ENCODE measurements around the gene RBFOX1. TPM values are rescaled to one million over a fixed set of nuclear protein-coding genes. Genes with fewer than 3 reads are reported as not detected.

RBFOX1 gene
- total RNA-seq, 4 donors from 2014 or later: not detected

DNA sequence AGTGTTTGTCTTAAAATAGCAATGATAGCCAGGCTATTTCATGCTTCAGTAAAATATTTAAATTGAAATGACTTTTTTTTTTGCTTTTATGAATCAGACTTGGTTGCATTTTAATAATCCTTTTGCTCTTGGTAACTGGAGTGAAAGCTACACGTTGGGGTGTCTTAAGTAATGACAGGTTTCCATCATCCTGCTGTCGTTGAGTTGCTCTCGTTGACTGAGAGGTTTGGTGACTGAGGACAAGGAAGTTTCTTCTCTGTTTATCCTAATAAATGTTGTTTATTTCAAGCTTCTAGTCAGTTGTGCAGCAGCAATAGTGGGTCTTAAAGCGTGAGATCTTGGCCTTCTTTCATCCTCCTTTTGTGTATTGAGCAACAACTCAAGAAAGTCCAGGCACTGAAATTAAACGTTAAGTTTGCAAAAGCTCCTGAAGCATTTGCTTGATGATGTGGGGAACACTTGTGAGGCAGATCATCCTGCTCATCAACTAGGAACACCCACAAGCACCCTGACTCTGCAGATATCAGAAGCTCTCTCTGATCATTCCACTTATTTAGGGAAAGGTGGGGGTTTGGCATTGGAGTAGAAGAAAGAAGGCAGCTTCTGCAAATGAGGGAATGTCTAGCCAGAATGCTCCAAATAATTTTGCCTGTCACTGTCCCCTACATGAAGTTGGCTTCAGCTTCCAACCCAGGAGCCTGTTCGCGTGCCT lies 179.1 kb downstream of the RBFOX1 start:
- Histone ChIP-seq H3K27ac (replicated peaks in 1 of 4) (no peak overlapping the region), H3K9me3 (no peaks in the 10 kb centered on the region), H3K4me1 (no peaks in the 10 kb centered on the region), H3K4me3 (no peak overlapping the region), H3K27me3 (peaks cover 0 to 5% (median 0%) of the 10 kb centered on the region in 4 donors), H3K36me3 (no peaks in the 10 kb centered on the region)
- intact Hi-C loops (cut with DNase I): no loop called here
- WGBS: 76% methylated on average over 7 of the region's 7 CpGs
- no peak for TF ChIP-seq POLR2AphosphoS5 (IDR thresholded peaks at IDR 0.05)
- TF ChIP-seq POLR2A (IDR thresholded peaks at IDR 0.05; ENCODE audit: low read depth): no peak
- DNase-seq (ENCODE audit: extremely low spot score): no peak

- no peak overlapping the region for H3K27ac ChIP-seq (replicated peaks in 1 of 4)
- intact Hi-C loops (cut with DNase I): no loop called here
- no peaks in the 10 kb centered on the region for H3K36me3 ChIP-seq
- 63% methylated on average over 3 of the region's 3 CpGs for WGBS
- no peaks in the 10 kb centered on the region for H3K9me3 ChIP-seq
- TF ChIP-seq, protein P1, sequence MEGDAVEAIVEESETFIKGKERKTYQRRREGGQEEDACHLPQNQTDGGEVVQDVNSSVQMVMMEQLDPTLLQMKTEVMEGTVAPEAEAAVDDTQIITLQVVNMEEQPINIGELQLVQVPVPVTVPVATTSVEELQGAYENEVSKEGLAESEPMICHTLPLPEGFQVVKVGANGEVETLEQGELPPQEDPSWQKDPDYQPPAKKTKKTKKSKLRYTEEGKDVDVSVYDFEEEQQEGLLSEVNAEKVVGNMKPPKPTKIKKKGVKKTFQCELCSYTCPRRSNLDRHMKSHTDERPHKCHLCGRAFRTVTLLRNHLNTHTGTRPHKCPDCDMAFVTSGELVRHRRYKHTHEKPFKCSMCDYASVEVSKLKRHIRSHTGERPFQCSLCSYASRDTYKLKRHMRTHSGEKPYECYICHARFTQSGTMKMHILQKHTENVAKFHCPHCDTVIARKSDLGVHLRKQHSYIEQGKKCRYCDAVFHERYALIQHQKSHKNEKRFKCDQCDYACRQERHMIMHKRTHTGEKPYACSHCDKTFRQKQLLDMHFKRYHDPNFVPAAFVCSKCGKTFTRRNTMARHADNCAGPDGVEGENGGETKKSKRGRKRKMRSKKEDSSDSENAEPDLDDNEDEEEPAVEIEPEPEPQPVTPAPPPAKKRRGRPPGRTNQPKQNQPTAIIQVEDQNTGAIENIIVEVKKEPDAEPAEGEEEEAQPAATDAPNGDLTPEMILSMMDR (IDR thresholded peaks at IDR 0.05): no peak
- TF ChIP-seq POLR2A (IDR thresholded peaks at IDR 0.05; ENCODE audit: low read depth): no peak
- TF ChIP-seq POLR2AphosphoS5 (IDR thresholded peaks at IDR 0.05): no peak
- TF ChIP-seq EP300 (IDR thresholded peaks at IDR 0.05): no peak
- H3K4me1 ChIP-seq: no peaks in the 10 kb centered on the region
- H3K27me3 ChIP-seq: peaks cover 0 to 5% (median 0%) of the 10 kb centered on the region in 4 donors
- no peak overlapping the region for H3K4me3 ChIP-seq
- no peak for DNase-seq (ENCODE audit: extremely low spot score)
Observed at GRCh38 chr16:7512503-7512902, 179.9 kb downstream of the RBFOX1 start.

DNA sequence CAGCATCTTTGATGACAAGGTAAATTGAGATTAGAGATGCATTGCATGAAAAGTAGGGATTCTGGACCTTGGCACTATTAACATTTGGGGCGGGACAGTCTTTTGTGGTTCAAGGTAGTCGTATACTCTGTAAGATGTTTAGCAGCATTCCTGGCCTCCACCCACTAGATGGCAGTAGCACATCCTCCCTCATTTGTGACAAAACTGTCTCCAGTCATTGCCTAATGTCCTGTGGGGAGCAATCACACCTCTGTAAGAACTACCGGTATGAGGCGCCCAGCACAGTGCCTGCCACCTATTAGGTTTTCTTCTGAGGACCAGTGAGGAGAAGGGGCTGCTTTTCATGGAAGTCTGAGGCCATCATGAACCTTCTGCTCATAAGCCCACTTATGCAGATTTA lies 180.8 kb downstream of the RBFOX1 start:
- Histone ChIP-seq H3K27ac (replicated peaks in 1 of 4) (no peak overlapping the region), H3K36me3 (peaks cover 0 to 5% (median 0%) of the 10 kb centered on the region in 4 donors), H3K4me1 (no peaks in the 10 kb centered on the region), H3K9me3 (no peaks in the 10 kb centered on the region), H3K27me3 (peaks cover 0 to 5% (median 0%) of the 10 kb centered on the region in 4 donors), H3K4me3 (no peak overlapping the region)
- intact Hi-C loops (cut with DNase I): no loop called here
- no peak for DNase-seq (ENCODE audit: extremely low spot score)
- TF ChIP-seq EP300 (IDR thresholded peaks at IDR 0.05) (no peak), POLR2AphosphoS5 (IDR thresholded peaks at IDR 0.05) (no peak), POLR2A (IDR thresholded peaks at IDR 0.05; ENCODE audit: low read depth) (no peak)
- TF ChIP-seq, protein P1 (IDR thresholded peaks at IDR 0.05): no peak
- 80% methylated on average over 4 of the region's 4 CpGs for WGBS

GRCh38 chr16:7515543-7515942 lies 182.9 kb downstream of the RBFOX1 start:
- no peak for DNase-seq (ENCODE audit: extremely low spot score)
- H3K9me3 ChIP-seq: no peaks in the 10 kb centered on the region
- H3K27ac ChIP-seq (replicated peaks in 1 of 4): no peak overlapping the region
- TF ChIP-seq POLR2AphosphoS5 (IDR thresholded peaks at IDR 0.05): no peak
- TF ChIP-seq, protein P1 (IDR thresholded peaks at IDR 0.05): no peak
- TF ChIP-seq POLR2A (IDR thresholded peaks at IDR 0.05; ENCODE audit: low read depth): no peak
- TF ChIP-seq EP300 (IDR thresholded peaks at IDR 0.05): no peak
- H3K27me3 ChIP-seq: peaks cover 0 to 5% (median 0%) of the 10 kb centered on the region in 4 donors
- WGBS: 76% methylated on average over 5 of the region's 5 CpGs
- intact Hi-C loops (cut with DNase I): no loop called here
- peaks cover 0 to 7% (median 0%) of the 10 kb centered on the region in 4 donors for H3K36me3 ChIP-seq
- H3K4me1 ChIP-seq: no peaks in the 10 kb centered on the region
- no peak overlapping the region for H3K4me3 ChIP-seq

- intact Hi-C loops (cut with DNase I): no loop called here
- no peak for DNase-seq (ENCODE audit: extremely low spot score)
- Histone ChIP-seq H3K9me3 (no peaks in the 10 kb centered on the region), H3K4me1 (no peaks in the 10 kb centered on the region), H3K4me3 (no peak overlapping the region), H3K36me3 (peaks cover 0 to 7% (median 0%) of the 10 kb centered on the region in 4 donors), H3K27me3 (peaks cover 0 to 3% (median 0%) of the 10 kb centered on the region in 4 donors), H3K27ac (replicated peaks in 1 of 4) (no peak overlapping the region)
- WGBS: 37% methylated on average over 2 of the region's 2 CpGs
- TF ChIP-seq POLR2A (IDR thresholded peaks at IDR 0.05; ENCODE audit: low read depth) (no peak), POLR2AphosphoS5 (IDR thresholded peaks at IDR 0.05) (no peak), EP300 (IDR thresholded peaks at IDR 0.05) (no peak)
- TF ChIP-seq, protein P1 (IDR thresholded peaks at IDR 0.05): no peak
Observed at GRCh38 chr16:7517496-7517895, 184.9 kb downstream of the RBFOX1 start.
